Measurements from ENCODE around the gene RNH1.

DNA sequence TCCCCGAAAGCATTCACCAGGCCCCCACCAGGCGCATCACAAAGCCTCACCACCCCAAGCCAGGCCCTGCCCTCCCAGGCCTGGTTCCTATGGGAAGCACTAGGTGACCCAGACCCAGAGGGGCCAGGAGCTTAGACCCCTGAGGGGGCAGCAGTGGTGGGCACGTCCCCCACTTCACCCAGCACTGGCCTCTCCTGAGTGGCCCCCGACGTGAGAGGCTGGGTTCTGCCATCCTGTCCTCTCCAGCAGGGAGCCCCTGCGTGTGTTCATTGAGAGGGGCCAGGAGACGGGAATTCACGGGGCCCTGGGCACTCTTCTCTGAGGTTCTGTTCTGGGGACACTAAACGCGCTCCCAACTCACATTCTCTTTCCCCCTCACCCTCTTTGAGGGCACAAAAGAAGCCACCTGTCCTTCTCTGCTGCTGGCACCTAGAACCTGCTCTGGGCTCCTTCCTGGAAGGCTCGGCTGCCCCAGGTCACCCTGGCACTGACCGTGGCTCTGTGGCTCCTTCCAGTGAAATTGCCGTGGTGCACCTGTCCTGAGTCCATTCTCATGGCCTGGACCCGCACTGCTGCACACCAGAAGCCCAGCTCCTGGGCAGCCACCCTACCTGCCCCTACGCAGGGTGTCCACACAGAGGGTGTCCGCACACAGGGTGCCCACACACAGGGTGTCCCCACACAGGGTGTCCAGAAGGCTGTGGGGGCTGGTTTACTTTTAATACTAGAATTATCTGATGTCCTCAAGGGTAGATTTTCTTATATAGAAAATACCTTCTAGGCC is 44.7 kb downstream of the RNH1 start:
- TF ChIP-seq, protein P1, sequence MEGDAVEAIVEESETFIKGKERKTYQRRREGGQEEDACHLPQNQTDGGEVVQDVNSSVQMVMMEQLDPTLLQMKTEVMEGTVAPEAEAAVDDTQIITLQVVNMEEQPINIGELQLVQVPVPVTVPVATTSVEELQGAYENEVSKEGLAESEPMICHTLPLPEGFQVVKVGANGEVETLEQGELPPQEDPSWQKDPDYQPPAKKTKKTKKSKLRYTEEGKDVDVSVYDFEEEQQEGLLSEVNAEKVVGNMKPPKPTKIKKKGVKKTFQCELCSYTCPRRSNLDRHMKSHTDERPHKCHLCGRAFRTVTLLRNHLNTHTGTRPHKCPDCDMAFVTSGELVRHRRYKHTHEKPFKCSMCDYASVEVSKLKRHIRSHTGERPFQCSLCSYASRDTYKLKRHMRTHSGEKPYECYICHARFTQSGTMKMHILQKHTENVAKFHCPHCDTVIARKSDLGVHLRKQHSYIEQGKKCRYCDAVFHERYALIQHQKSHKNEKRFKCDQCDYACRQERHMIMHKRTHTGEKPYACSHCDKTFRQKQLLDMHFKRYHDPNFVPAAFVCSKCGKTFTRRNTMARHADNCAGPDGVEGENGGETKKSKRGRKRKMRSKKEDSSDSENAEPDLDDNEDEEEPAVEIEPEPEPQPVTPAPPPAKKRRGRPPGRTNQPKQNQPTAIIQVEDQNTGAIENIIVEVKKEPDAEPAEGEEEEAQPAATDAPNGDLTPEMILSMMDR (IDR thresholded peaks at IDR 0.05 in 2 of 3, conservative IDR thresholded peaks at IDR 0.05 in 1 of 3; ENCODE audit: control insufficient read depth in 2 of 3, extremely low read depth in 1 of 3, insufficient read depth in 1 of 3, low read depth in 3 of 3, low read length in 3 of 3): no peak
- TF ChIP-seq POLR2AphosphoS5 (IDR thresholded peaks at IDR 0.05; ENCODE audit: low read length): no peak
